H9 (cell line): ENCODE measurements around the gene CPA2. TPM values are rescaled to one million over a fixed set of nuclear protein-coding genes. Genes with fewer than 3 reads are reported as not detected.

Experiments
- DNase-seq: peaks from one replicate; pipeline ENCODE4 v3.0.0-alpha.2; 2017
- H2AFZ ChIP-seq: one replicate; pipeline ENCODE4 v1.6.1; 2013; ENCODE audit warnings: mild to moderate bottlenecking, low read length, control low read depth, moderate library complexity
- H2AK5ac ChIP-seq: 2 replicates; pipeline ENCODE4 v1.6.1; 2013; ENCODE audit warnings: low read length, control low read depth, mixed read lengths; ENCODE audit not compliant: insufficient read length
- H2BK120ac ChIP-seq: one replicate; pipeline ENCODE4 v1.6.1; 2013; ENCODE audit warnings: low read depth, mild to moderate bottlenecking, low read length, control low read depth, inconsistent platforms; ENCODE audit not compliant: poor library complexity, severe bottlenecking
- H2BK12ac ChIP-seq: 2 replicates; pipeline ENCODE4 v1.6.1; 2013; ENCODE audit warnings: low read length, control low read depth, mixed read lengths, low read depth; ENCODE audit not compliant: insufficient read length
- H2BK15ac ChIP-seq: 2 replicates; pipeline ENCODE4 v1.6.1; 2013; ENCODE audit warnings: low read depth, low read length, control low read depth
- H2BK20ac ChIP-seq: one replicate; pipeline ENCODE4 v1.6.1; 2013; ENCODE audit warnings: low read depth, mild to moderate bottlenecking, low read length, control low read depth, inconsistent platforms; ENCODE audit not compliant: poor library complexity, severe bottlenecking
- H2BK5ac ChIP-seq: 2 replicates; pipeline ENCODE4 v1.6.1; 2013; ENCODE audit warnings: low read length, control low read depth, mixed read lengths; ENCODE audit not compliant: insufficient read length
- H3K14ac ChIP-seq: 2 replicates; pipeline ENCODE4 v1.6.1; 2013; ENCODE audit warnings: low read length, control low read depth; ENCODE audit not compliant: insufficient read depth
- H3K18ac ChIP-seq: 2 replicates; pipeline ENCODE4 v1.6.1; 2013; ENCODE audit warnings: low read depth, mild to moderate bottlenecking, mixed read lengths, low read length, control low read depth; ENCODE audit not compliant: insufficient read length
- H3K23ac ChIP-seq: 2 replicates; pipeline ENCODE4 v1.6.1; 2013; ENCODE audit warnings: low read length, control low read depth, mixed read lengths, low read depth; ENCODE audit not compliant: insufficient read length
- H3K23me2 ChIP-seq: 2 replicates; pipeline ENCODE4 v1.6.1; 2013; ENCODE audit warnings: low read depth, mild to moderate bottlenecking, mixed read lengths, low read length, control low read depth; ENCODE audit not compliant: insufficient read length, poor library complexity, severe bottlenecking
- H3K27ac ChIP-seq: 2 replicates; pipeline ENCODE4 v1.5.1; 2013; ENCODE audit warnings: low read length, control low read depth, mixed read lengths, low read depth; ENCODE audit not compliant: insufficient read length
- H3K27me3 ChIP-seq: 2 replicates; pipeline ENCODE4 v1.6.1; 2013; ENCODE audit warnings: low read length, control low read depth, inconsistent platforms; ENCODE audit not compliant: insufficient read depth
- H3K4ac ChIP-seq: 2 replicates; pipeline ENCODE4 v1.6.1; 2013; ENCODE audit warnings: low read depth, mild to moderate bottlenecking, control low read depth, inconsistent platforms, low read length, moderate library complexity
- H3K4me1 ChIP-seq: 2 replicates; pipeline ENCODE4 v1.6.1; 2013; ENCODE audit warnings: low read length, control low read depth, inconsistent platforms; ENCODE audit not compliant: insufficient read depth
- H3K4me2 ChIP-seq: 2 replicates; pipeline ENCODE4 v1.6.1; 2013; ENCODE audit warnings: low read length, control low read depth, mixed read lengths; ENCODE audit not compliant: insufficient read length, insufficient read depth
- H3K56ac ChIP-seq: 2 replicates; pipeline ENCODE4 v1.6.1; 2013; ENCODE audit warnings: low read depth, mild to moderate bottlenecking, mixed read lengths, low read length, control low read depth; ENCODE audit not compliant: insufficient read length
- H3K79me1 ChIP-seq: 2 replicates; pipeline ENCODE4 v1.6.1; 2013; ENCODE audit warnings: low read depth, mild to moderate bottlenecking, moderate library complexity, low read length, control low read depth, inconsistent platforms; ENCODE audit not compliant: insufficient read depth, poor library complexity, severe bottlenecking
- H3K79me2 ChIP-seq: 2 replicates; pipeline ENCODE4 v1.6.1; 2013; ENCODE audit warnings: low read length, control low read depth, inconsistent platforms; ENCODE audit not compliant: insufficient read depth
- H3K9ac ChIP-seq: 2 replicates; pipeline ENCODE4 v1.6.1; 2013; ENCODE audit warnings: low read length, control low read depth, mixed read lengths; ENCODE audit not compliant: insufficient read length; ENCODE audit errors: extremely low read depth
- H3K9me3 ChIP-seq: one replicate; pipeline ENCODE4 v1.6.1; 2013; ENCODE audit warnings: low read depth, low read length, inconsistent platforms; ENCODE audit not compliant: control insufficient read depth
- H3T11ph ChIP-seq: one replicate; pipeline ENCODE4 v1.6.1; 2013; ENCODE audit warnings: mild to moderate bottlenecking, low read length, control low read depth, inconsistent platforms
- H4K20me1 ChIP-seq: one replicate; pipeline ENCODE4 v1.6.1; 2013; ENCODE audit not compliant: control insufficient read depth, insufficient read length, insufficient read depth
- H4K5ac ChIP-seq: 2 replicates; pipeline ENCODE4 v1.6.1; 2013; ENCODE audit warnings: low read depth, mild to moderate bottlenecking, mixed read lengths, low read length, control low read depth; ENCODE audit not compliant: insufficient read length
- H4K8ac ChIP-seq: replicated peaks from 2 replicates; pipeline ENCODE4 v1.6.1; 2013; ENCODE audit warnings: low read length, control low read depth, mixed read lengths, low read depth; ENCODE audit not compliant: insufficient read length
- H4K91ac ChIP-seq: 2 replicates; pipeline ENCODE4 v1.6.1; 2013; ENCODE audit warnings: low read depth, mild to moderate bottlenecking, moderate library complexity, mixed read lengths, low read length, control low read depth; ENCODE audit not compliant: insufficient read length
- H3K27ac Mint-ChIP-seq, 3 experiments: 2 replicates in 2 of 3; 3 replicates in 1 of 3; pipeline ENCODE4 v1.8.0; 2020 to 2021; ENCODE audit warnings: mixed read lengths in 3 of 3, mild to moderate bottlenecking in 1 of 3, moderate library complexity in 1 of 3
- H3K27me3 Mint-ChIP-seq: 2 replicates; pipeline ENCODE4 v1.8.0; 2021; ENCODE audit warnings: low read depth, mild to moderate bottlenecking, moderate library complexity, mixed read lengths
- H3K36me3 Mint-ChIP-seq, 3 experiments: 2 replicates in 2 of 3; 3 replicates in 1 of 3; pipeline ENCODE4 v1.8.0; 2020 to 2021; ENCODE audit warnings: low read depth in 3 of 3, mixed read lengths in 3 of 3; ENCODE audit not compliant: insufficient read depth in 1 of 3
- H3K4me1 Mint-ChIP-seq, 2 experiments: 2 replicates each; pipeline ENCODE4 v1.8.0; 2020; ENCODE audit warnings: mixed read lengths in 2 of 2
- H3K4me3 Mint-ChIP-seq, 2 experiments: 2 replicates in 1 of 2; 3 replicates in 1 of 2; pipeline ENCODE4 v1.8.0; 2020 to 2021; ENCODE audit warnings: mild to moderate bottlenecking in 2 of 2, mixed read lengths in 2 of 2, moderate library complexity in 1 of 2
- H3K9me3 Mint-ChIP-seq, 2 experiments: 2 replicates in 1 of 2; 3 replicates in 1 of 2; pipeline ENCODE4 v1.8.0; 2020; ENCODE audit warnings: mild to moderate bottlenecking in 2 of 2, mixed read lengths in 2 of 2, moderate library complexity in 1 of 2
- CTCF ChIP-seq: fragments of 200-600 bp; sonication (generic); conservative IDR thresholded peaks from 3 replicates; pipeline ENCODE4 v1.8.0; 2021; ENCODE audit warnings: antibody characterized with exemption, mild to moderate bottlenecking
- WGBS: extraction: QIAGEN DNeasy Blood & Tissue Kit; methylation state at CpG from one replicate; pipeline ENCODE4 v1.1.7; 2013; ENCODE audit warnings: missing lambda C conversion rate, low lambda C conversion rate, mixed read lengths; ENCODE audit not compliant: insufficient read length; ENCODE audit errors: extremely low coverage; 5-methylcytosine and 5-hydroxymethylcytosine counted together
- total RNA-seq: library from RNA; stranded (reverse); gene quantifications from 2 replicates; pipeline ENCODE4 v1.2.1, GENCODE V29; 2021

Gene CPA2
- total RNA-seq, 1 experiment from 2014 or later = not detected

GRCh38 chr7:130272381-130273080 is 5.9 kb downstream of the CPA2 start:
- peak; percentile 58 for DNase-seq
- Histone ChIP-seq H4K91ac (peak overlapping the region; percentile 36), H3K23me2 (no peaks in the 10 kb centered on the region), H3K4ac (peak overlapping the region; percentile 42; the same call in 1 of the 2 replicates), H3K4me2 (peak overlapping the region; percentile 23), H3K56ac (no peak overlapping the region), H2AFZ (no peak overlapping the region), H2BK5ac (peak overlapping the region; percentile 11), H3K4me1 (peaks cover 17% of the 10 kb centered on the region; the same call in 1 of the 2 replicates), H3K79me1 (no peaks in the 10 kb centered on the region), H2BK12ac (peak overlapping the region; percentile 65), H4K8ac (no peak overlapping the region), H3K9me3 (no peaks in the 10 kb centered on the region), H3T11ph (peak overlapping the region; percentile 98), H3K27me3 (no peaks in the 10 kb centered on the region), H4K5ac (peak overlapping the region; percentile 84), H2BK20ac (peak overlapping the region; percentile 12), H3K23ac (no peak overlapping the region), H2AK5ac (peak overlapping the region; percentile 9), H3K18ac (peak overlapping the region; percentile 92), H3K9ac (peak overlapping the region; percentile 51), H2BK120ac (peak overlapping the region; percentile 87), H3K14ac (peak overlapping the region; percentile 88), H3K79me2 (no peaks in the 10 kb centered on the region), H2BK15ac (no peak overlapping the region), H4K20me1 (no peaks in the 10 kb centered on the region), H3K27ac (peak overlapping the region; percentile 88)
- peaks cover 54 to 56% of the 10 kb centered on the region in 2 experiments for H3K4me1 Mint-ChIP-seq
- TF ChIP-seq CTCF = no peak
- peaks cover 2% of the 10 kb centered on the region; the same call in 1 of the 2 replicates for H3K27me3 Mint-ChIP-seq
- no peaks in the 10 kb centered on the region; a peak in 1 of 5 replicates for H3K9me3 Mint-ChIP-seq
- WGBS = no CpG with 5 or more reads among the region's 23 CpGs
- H3K36me3 Mint-ChIP-seq = peaks cover 0 to 4% (median 4%) of the 10 kb centered on the region in 3 experiments; a peak in 2 of 7 replicates
- peak overlapping the region; percentile 99 for H3K27ac Mint-ChIP-seq
- H3K4me3 Mint-ChIP-seq = peak overlapping the region; percentile 47 to 57; a peak in 4 of 5 replicates
